D341Med (cell line): ENCODE results near the gene WFS1.

Experiments used
- DNase-seq: peaks from one replicate; pipeline ENCODE4 v3.0.0; 2012; ENCODE audit warnings: low spot score

The WFS1 gene

DNA sequence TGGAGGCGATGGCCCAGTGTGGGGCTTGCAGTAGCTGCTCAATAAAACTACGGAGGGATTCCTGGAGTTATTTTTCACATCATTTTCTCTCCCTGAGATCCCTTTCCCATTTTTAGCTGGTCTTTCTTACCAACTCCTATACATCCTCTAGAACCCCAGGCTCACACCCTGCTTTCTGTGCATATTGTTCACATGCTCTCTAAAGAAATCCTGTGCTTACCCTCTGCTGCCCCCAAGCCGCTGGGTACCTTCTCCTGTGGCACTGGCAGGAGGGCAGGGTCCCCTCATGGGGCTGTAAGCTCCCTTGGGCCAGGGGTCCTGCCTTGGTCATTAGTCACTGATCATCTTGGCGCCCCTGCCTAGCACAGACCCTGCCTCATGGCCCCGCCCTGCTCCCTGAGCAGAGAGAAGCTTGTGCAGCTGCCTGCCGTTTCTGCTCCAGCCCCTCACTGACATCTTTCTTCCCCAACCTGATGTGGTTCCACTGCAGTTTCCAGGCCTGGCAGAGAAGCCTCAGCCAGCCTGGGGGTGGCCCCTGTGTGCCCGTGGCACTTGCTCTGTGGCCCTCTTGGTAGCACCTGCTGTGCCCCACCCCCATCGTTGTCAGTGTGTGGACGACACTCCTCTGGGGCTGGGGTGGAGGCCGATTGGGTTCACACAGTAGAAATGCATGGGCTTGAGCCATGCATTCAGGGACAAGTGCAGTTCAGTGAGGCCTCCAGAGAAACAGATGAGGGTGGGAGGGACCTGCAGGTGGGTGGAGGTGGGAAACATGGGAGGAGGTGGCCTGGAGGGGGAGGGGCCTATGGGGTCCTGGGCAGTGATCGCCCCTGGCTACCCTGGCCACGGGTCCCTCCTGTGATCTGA is 69.5 kb downstream of the WFS1 start:
- DNase-seq = no peak

DNA sequence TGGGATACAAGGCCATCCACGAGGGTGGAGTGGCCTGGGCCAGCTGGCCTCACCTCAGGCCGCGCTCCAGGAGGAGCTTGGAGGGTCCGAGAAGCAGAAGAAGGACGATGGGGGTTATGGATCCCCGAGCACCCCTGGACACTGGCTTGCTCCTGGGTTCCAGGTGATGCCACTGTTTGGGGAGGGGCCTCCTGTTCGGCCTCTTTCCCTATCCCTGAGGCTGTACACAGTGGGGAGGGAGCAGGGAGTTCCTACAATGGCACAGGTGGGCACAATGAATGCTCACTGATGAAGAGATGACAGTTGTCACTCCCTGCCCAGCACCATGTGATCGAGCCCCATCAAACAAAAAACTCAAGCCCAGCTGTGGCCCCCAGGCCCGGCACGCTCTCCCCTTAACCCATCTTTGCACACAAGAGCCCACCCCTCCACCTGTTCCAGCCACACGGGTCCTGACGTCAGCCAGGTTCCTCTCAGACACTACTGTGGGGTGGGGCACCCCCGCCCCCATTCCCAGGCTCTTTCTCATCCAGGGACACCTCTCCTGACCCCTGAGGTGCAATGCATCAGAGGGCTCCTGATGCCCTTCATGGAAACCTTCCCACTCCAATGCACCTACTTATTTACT is 70.3 kb downstream of the WFS1 start:
- DNase-seq = no peak

DNA sequence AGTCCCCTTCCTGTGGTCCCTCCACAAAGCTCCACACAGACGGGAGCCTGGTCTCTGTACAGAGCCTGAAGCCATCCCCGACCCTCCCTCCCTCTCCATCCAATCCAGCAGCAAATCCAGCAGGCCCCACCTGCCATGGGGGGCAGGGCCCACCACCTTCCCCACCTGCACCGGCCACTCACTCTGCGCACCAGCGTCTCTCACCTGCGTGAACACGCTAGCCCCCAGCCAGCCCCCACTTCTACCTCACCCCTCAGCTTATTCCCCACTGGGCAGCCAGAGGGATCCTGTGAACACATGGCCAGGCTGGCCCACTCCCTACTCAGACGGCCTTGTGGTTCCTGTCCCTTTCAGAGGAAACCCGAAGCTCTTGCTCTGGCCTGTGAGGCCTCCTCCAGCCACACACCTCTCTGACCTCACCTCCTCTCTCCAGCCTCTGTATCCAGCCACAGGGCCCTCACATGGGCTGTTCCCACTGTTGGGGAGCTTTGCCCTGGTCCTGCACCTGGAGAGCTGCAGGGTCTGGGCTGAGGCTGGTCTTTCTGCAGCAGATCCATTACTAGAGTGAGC is 70.9 kb downstream of the WFS1 start:
- DNase-seq = no peak

DNA sequence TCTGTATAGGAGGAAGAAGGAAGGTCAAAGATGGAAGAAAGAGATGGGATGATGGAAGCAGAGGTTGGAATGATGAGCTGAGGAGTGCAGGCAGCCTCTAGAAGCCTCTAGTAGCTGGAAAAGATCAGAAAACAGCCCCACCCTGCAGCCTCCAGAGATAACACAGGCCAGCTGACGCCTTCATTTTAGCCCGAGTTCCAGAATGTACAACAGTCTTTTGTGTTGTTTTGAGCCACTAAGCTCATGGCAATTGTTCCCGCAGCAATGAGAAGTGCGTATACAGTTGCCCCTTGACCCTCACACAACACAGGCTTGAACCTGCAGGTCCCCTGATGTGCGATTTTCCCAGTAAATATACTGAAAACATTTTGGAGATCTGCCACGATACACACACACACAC is 72.0 kb downstream of the WFS1 start:
- DNase-seq = no peak

DNA sequence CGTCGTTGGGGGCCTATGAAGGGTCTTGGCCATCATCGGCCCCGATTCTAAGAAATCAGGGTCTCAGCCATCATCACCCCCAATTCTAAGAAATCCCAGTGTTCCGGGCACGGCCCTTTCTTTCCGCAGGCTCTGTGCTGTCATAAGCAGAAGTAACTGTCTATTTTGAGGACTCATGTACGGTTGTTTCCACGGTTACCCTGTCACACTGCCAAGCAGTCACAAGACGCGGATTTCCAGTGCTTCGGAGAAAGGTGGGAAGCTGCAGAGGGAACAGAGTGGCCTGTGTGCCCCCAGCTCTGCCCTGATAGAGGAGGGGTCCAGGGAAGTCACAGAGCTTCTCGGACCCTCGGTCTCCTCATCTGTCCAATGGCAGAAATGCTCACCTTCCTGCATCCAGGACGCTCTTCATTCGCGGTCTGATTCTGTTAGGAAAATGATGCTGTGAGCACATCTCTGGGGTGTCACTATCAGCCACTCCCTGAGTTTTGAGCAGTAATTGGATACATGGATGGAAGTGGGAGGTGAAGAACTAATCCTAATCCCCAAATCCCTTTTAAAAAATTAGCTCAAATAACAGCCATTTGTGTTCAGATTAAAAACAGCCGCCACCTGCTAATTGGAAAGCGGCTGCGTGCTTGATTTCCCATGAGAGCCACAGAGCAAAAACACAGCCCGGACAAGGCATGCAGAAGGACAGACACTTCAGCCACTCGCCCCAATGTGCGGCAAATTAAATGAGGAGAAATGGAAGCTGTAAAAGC is 73.1 kb downstream of the WFS1 start:
- DNase-seq = peak; percentile 83

DNA sequence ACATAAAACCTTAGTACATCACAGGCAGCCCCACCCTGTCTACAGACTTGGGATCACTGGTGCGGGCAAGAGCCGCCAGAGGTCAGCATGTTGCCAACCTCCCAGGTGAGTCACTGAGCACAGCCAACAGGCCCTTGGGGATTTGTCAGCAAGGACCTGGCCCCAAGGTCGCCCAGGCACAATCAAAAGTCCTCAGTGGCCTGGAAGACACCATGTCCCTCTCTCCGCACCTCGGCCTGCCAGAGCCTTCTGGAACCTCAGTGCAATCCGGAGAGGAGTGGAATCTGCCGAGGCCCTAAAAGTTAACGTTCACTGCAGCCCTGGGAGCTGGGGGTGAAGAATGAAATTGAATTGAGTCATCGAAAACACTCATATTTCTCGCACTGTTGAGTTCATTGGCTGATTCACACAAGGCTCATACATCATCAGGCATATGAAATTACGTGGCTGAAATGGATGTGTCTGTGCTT is 74.3 kb downstream of the WFS1 start:
- no peak for DNase-seq

DNA sequence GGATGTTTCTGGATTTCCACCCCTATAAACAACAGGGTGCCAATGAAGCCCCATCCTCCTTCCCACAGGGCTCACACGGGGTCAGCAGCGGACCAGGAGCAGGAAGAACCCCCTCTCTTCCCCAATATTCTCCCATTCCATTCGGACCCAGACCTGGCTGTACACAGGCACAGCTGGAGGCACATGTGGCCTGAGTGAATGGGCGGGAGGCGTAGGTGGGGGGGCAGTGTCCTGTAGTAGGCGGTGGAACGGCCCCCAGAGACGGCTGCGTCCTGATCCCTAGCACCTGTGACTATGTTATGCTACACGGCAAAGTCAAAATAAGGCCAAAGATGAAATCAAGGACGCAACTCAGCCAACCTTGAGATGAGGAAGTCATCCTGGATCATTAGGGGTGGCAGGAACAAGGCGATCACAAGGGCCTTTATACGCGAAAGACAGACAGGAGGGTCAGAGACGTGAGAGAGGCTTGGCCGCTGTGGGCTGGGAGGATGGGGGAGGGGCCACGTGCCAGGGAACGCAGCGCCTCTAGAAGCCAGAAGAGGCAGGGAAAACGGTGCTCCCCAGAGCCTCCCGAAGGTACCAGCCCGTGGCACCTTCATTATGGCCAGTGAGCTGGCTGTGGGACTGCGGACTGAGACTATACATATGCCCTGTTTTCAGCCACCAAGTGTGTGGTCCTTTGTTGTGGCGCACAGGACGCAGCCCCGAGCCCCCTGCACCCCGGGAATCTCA is 75.6 kb downstream of the WFS1 start:
- no peak for DNase-seq

DNA sequence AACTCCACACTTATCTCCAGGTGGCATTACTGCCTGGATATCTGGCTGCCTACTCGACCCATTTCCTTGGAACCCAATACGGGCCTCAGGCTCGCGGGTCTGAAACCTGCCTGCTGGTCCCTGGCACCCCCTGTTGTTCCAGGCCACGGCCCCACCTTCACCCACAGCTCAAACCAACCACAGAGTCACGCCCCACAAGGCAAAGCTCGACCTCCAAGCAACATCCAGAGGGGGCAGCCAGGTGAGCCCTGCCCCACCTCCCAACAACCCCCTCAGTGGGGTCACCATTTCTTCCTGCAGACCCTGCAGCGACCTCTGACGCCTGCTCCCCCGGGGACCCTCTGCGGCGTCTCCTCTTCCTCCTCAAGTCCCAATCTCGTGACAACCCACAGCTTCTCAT is 76.2 kb downstream of the WFS1 start:
- no peak for DNase-seq

DNA sequence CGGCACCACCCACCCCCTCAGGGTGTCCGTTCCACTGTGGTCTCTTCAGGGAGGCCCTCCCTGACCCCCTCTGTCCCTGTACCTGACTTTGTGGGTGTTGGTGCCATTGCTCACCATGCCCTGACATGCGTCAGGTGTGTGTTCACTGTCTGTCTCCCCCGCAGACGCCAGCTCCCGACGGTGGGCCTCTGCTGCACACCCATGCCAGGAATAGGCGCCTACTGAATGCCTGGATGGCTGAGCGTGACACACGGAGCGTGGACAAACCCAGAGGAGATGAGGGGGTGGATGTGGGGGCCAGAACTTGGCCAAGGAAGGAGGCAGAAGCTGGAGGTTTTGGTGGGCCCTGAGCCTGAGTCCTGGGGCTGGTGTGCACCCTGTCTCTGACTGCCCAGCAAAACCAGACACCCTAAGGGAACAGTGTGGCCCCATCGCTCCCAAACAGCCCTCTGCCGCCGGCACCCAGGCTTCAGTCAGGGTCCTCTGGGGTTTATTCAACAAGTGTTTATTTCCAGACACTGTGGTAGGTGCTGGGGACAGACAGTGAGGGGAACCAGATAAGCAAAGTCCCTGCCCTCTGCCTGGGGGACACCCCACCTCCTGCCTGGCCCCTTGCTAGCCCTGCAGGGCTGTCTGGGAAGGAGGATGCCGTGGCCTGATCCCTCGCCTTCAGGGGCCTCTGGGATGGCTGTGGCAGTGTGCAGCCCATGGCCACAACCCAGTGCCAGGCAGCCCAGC is 76.9 kb downstream of the WFS1 start:
- no peak for DNase-seq

DNA sequence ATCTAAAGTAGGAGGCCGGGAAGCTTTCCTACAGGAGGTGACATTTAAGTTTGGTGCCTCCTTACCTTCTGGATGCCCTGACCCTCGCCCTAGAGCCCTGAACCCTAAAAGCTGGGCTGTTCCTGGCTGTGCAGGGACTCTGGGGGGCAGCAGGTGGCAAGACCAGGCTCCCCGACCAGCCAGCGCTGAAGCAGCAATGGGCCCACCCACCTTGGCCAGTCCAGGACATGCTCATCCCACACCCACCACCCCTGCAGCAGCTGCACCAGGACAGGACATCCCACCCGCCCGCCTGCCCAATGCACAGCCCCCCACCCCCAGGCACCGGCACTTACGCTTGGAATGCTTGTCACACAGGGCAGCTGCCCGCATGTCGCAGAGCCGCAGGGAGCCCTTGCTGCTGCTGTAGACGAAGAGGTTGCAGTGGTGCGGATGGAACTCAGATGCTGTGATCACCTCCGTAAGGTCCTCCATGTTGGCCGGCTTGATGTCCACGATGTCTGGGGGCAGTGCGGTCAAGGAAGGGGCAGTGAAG is 77.9 kb downstream of the WFS1 start:
- no peak for DNase-seq

DNA sequence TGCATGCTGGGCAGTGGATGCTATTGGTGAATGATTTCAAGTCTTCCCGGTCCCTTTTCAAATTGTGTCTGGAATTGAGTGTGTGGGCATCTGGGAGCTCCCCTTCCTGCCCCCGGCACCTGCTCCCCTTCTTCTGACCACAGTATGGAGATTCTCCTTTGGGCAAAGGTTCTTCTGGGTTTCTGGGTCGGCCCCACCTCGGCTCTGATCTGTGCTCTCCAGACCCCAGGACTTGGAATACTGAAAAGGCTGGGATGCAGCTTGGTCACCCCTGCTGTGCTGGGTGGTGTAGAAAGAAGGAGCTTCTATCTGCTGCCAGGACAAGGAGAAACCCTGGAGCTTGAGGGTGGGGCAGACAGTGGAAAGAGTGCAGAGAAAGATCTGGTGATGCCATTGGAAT is 78.8 kb downstream of the WFS1 start:
- DNase-seq = no peak

DNA sequence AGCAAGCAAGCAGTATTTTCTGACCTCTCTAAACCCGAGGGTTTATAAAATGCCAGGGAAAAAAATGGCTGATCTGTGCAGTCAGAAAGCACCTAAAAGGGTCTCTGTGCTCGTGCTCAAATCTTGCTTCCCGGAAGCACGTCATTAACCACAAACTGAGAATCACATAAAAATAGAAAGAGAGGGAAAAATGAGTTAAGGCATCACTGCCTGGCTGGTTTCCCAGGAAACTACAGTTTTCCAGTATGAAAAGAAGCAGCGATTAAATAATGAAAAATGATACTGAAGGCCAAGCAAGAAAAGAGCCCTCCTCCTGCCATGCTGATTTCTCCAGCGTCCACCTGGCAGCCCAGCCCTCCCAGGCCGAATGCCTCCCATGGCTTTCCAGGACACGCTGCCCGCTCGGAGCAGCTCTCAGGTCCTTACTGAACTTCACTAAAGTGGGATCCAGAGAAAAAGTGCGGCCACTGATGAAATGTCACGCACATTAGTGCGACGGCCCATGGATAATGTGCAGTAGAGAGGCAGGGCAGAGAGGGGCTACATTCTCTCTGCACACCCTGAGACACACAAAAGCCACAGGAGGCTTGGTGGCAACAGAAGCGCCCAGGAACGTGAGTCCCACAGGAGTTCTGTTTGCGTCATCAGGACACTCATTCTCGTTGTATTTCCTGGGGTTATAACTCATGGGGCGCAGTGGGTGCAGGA is 80.4 kb downstream of the WFS1 start:
- no peak for DNase-seq

DNA sequence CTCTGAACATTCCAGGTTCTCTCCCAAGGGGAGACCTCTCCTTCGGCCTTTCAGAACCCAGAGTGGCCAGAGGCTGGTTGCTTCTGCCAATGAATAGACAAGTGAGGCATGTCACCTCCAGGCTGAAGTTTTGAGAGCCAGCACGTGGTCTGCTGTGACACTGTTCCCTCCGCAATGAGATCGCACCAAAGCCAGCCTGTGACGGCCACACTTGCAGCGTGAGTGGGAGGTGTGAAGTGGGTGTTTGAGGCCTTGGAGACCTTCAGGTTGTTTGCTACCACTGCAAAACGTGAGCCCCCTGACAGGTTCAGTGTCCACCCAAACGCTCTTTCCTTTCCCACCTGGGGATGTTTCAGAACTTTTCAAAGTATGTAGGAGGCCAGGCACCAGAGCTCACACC is 81.0 kb downstream of the WFS1 start:
- DNase-seq = no peak

DNA sequence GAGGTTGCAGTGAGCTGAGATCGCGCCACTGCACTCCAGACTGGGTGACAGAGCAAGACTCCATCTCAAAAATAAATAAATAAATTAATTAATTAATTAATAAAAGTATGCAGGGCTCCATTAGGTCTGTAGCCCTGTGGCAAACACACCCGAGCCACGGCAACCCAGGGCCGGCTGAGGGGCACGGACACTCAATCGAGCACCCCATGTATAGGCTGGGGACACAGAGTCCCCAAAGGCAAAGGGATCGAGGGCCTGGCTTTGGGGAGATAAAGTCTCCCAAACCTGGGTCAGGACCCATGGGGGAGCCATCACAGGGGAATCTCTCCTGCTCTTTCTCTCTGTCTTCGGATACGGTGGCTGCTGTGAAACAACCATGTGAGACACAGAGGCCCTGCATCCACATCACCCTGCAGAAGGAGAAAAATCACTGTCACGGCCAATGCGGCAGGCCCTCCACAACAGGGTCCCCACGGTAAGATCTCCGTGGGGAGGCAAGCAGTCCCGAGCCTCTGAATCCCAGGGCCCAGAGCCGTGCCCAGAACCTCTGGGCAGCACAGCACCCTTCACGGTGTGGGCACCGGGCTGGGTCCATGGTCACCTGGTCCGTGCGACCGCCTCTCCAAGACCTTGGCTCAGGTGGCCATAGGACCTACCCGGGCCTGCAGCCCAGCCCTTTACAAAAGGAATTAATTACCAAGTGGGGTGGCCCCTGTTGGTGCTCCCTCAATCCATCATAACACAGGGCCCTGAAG is 81.8 kb downstream of the WFS1 start:
- DNase-seq = no peak

DNA sequence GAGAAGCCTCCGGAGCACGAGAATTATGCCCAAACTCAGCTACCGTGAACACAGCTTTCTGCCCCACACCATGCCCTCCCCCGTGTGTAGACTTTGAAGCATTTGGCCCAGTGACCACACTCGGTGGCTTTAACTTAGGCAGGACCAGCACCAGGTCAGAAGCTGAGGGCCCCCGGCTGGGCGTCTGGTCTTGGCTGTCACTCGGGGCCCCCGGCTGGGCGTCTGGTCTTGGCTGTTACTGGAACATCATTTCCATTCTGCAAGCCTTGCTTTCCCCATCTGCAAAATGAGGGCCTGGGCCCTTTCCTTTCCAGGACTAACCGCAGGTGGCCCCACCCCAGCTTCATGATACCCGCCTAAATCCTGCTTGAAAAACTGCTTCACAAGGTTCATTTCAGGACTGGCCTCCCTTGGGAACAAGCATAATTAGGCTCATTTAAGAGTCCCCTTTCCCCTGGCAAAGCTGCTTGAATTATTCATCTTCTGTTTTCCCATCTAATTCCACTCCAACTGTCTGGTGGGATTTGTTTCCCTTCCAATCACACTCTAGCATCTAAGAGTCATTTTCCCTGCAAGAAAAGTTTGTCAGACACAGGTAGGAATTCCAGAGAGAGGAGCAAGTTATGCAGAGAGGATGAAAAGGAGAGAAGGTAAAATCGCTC is 82.5 kb downstream of the WFS1 start:
- peak; percentile 75 for DNase-seq
